HG03139 (cell line): Measurements from ENCODE around the gene NDUFS4.
"Not testable (repeated sequence)": the region's sequence is repeated elsewhere in the genome, so short reads cannot be mapped to it uniquely, and the experiment has no call there.

Experiments used
- ATAC-seq: cut with Tn5 transposase; IDR thresholded peaks from one replicate; pipeline ENCODE4 v1.9.1; 2021; ENCODE audit not compliant: unreplicated experiment

The NDUFS4 gene

GRCh38 chr5:53560506-53561191 is at the start of gene NDUFS4:
Gene NDUFS4 (plus strand): TSS chr5:53560639. CDS start chr5:53560663, 24 bp downstream.
- peak; percentile 82 for ATAC-seq

- no peak for ATAC-seq
These were observed 47.9 kb upstream of the NDUFS4 start for GRCh38 chr5:53512539-53512938.

GRCh38 chr5:53515988-53516387 is 44.5 kb upstream of the NDUFS4 start:
- ATAC-seq, result no peak

DNA sequence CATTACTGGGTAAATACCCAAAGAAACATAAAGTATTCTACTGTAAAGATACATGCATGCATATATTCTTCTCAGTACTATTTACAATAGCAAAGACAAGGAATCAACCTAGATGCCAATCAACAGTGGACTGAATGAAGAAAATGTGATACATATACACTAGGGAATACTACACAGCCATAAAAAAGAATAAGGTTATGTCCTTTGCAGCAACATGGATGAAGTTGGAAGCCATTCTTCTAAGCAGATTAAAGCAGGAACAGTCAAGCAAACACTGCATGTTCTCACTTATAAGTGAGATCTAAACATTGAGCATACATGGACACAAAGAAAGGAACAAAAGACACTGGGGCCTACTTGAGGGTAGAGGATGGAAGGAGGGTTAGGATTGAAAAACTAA is 39.6 kb upstream of the NDUFS4 start:
- ATAC-seq, result no peak

GRCh38 chr5:53537711-53538110 is 22.7 kb upstream of the NDUFS4 start:
- no peak for ATAC-seq

DNA sequence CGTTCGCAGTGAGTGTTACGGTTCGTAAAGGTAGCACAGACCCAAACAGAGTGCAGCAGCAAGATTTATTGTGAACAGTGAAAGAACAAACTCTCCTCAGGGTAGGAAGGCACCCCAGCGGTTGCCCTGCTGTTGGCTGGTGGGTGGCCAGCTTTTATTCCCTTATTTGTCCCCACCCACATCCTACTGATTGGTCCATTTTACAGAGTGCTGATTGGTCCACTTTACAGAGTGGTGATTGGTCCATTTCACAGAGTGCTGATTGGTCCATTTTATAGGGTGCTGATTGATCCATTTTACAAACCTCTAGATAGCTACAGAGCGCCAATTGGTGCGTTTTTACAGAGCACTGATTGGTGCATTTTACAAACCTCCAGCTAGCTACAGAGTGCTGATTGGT is 19.7 kb upstream of the NDUFS4 start:
- ATAC-seq, result not testable (repeated sequence)

GRCh38 chr5:53541859-53542258 is 18.6 kb upstream of the NDUFS4 start:
- no peak for ATAC-seq

GRCh38 chr5:53542926-53543325 is 17.5 kb upstream of the NDUFS4 start:
- no peak for ATAC-seq

DNA sequence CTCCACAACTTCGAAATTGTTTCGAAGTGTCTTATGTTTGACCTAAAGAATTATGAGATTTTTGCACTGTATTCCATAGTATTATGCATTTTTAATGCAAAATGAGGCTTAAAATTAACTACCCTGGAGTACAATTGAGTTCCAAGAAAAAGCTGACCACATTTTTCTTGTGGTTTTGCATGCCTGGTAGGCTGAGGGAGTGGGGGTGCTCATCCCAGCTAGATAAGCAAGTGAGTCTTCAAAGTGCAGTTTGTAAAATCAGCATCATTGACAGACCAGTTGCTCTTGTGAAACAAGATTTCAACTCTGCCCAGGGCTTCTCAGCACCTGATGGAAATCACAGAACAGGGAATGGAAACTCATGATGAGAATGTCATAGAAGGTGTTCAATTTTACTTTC is 17.0 kb upstream of the NDUFS4 start:
- no peak for ATAC-seq

- ATAC-seq, result no peak
These were observed 14.7 kb upstream of the NDUFS4 start for GRCh38 chr5:53545744-53546143.

DNA sequence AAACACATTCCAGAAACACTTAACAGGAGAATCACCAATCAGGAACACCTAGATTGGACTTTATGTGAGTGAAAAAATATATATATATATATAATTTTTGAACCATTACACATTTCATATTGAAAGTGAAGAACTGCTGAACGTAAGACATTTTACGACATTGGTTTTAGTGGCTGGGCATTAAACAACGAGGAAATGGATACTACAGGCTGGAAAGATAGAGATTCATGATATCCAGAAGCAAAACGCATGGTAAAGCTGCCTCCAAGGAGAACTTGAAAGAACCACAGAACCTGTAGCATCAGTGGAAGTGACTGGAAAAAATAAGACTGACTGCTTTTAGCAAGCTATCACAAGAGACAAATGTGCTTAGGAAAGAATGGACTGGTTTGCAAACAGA is 13.2 kb upstream of the NDUFS4 start:
- ATAC-seq, result no peak

DNA sequence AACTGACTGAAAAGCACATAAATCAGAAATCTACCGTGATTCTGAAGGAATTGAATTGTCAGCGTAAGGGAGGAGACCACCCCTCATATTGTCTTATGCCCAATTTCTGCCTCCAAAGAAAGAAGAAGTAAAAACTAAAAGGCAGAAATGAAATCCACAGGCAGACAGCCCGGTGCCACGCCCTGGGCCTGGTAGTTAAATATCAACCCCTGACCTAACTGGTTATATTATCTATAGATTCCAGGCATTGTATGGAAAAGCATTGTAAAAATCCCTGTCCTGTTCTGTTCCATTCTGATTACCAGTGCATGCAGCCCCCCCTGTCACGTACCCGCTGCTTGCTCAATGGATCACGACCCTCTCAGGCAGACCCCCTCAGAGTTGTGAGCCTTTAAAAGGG is 11.9 kb upstream of the NDUFS4 start:
- ATAC-seq, result not testable (repeated sequence)

- no peak for ATAC-seq
These were observed 10.6 kb upstream of the NDUFS4 start for GRCh38 chr5:53549792-53550191.

GRCh38 chr5:53552561-53552960 is 7.9 kb upstream of the NDUFS4 start:
- no peak for ATAC-seq

DNA sequence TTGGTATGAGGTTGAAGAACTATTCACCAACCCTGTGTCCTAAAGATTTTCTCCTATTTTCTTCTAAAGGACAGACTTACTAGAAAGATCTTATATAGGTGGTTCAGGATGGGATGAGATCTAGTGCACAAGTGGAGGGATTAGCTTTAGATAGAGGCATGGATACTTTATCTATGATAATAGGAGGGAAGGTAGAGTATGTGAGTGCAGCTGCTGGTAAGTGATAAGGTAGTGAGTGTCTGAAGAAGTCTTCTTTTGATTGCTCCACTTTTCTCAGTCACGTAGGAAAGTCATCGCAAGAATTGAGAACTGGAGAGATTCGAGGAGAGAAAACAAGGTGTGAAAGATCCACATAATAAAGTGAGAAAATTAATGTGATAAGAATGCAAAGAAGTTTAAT is 6.0 kb upstream of the NDUFS4 start:
- no peak for ATAC-seq

- no peak for ATAC-seq
These were observed 5.3 kb upstream of the NDUFS4 start for GRCh38 chr5:53555160-53555559.

- ATAC-seq, result no peak
These were observed 4.4 kb upstream of the NDUFS4 start for GRCh38 chr5:53556001-53556400.

DNA sequence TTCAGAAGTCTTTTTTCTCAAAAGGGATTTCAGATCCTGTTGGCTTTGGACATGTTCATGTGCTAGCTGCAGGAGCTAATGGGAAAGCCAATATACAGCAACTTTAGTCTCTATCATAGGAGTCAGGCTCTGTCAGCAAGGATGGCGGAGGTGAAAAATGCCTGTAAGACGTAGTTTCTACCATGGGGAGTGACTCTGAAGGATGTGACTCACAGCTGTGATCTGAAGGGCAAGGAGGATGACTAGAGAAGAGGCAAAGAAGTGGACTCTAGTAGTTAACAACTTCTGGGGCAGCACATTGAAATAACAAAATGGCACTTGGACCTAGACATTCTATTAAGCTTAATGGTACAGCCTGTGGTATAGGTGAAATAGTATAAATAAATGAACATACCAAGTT is 3.1 kb upstream of the NDUFS4 start:
- ATAC-seq, result no peak

GRCh38 chr5:53558966-53559365 is 1.5 kb upstream of the NDUFS4 start:
- ATAC-seq, result no peak

- ATAC-seq, result no peak
These were observed 411 bp upstream of the NDUFS4 start for GRCh38 chr5:53560028-53560427.

DNA sequence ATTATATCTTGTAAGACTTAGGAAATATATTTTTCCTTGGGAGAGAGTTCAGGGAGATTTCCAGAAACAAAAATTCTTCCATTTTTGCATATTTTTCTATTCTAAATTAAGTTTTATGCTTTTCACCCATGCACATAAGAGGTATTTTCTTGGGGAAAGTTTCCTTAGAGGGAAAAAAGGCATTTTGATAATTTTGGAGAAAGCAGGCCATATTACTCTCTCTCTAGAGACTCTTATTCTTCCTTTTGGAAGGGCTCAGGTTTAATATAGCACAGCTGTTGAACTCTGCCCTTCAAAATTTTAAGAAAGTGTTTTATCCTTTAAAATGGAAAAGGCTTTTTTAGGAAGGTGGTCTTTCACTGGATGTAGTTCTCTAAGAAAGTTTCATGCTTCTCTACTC is 8.0 kb downstream of the NDUFS4 start:
- no peak for ATAC-seq

DNA sequence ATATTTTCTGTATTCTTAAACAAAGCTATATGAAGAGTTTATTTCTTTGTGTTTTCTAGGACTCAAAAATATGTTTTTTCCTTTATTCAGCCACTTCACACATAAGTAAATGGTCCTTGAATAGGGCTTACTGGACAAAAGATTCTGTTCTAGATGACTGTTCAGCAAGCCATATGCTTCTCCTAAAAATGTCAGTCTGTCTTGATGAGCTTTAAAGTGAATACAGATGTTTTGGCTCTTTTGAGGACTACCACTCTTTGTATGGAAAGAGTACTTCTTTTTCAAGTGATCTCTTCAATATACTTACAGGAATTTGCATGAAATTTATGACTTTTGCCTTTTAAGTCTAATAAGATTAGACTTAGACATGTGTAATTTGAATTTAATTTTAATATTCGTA is 8.4 kb downstream of the NDUFS4 start:
- ATAC-seq, result no peak

DNA sequence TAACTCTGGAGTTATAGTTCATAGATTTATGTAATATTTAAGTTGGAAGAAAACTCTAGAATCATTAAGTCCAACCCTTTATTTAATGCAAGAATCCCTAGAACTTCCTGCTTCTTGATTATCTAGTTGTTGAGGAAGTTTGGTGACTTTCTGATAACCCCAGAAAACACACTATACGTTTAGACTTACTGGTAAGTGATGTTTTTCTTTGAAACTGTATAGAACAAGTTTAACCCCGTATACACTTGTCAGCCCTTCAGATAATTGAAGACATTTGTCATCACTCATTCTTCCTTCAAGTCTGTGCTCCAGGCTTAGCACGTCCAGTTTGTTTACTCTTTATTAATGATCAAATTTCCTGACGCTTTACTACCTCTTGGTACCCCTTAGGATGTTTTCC is 9.0 kb downstream of the NDUFS4 start:
- ATAC-seq, result no peak
